Measurements from ENCODE around the gene TEX44.
"Not testable (repeated sequence)": the region's sequence is repeated elsewhere in the genome, so short reads cannot be mapped to it uniquely, and the experiment has no call there.

The TEX44 gene

GRCh38 chr2:231573698-231574421 is 18.8 kb upstream of the TEX44 start:
- no peak overlapping the region for H3K4me3 ChIP-seq (ENCODE audit: low read depth, low read length)
- no peak for TF ChIP-seq CTCF (IDR thresholded peaks at IDR 0.05; ENCODE audit: borderline replicate concordance, insufficient read depth, low read depth, low read length)

GRCh38 chr2:231575612-231576256 is 16.9 kb upstream of the TEX44 start:
- no peak for TF ChIP-seq CTCF (IDR thresholded peaks at IDR 0.05; ENCODE audit: borderline replicate concordance, insufficient read depth, low read depth, low read length)
- H3K4me3 ChIP-seq (ENCODE audit: low read depth, low read length): no peak overlapping the region

- no peak for TF ChIP-seq CTCF (IDR thresholded peaks at IDR 0.05; ENCODE audit: borderline replicate concordance, insufficient read depth, low read depth, low read length)
- no peak overlapping the region for H3K4me3 ChIP-seq (ENCODE audit: low read depth, low read length)
These were observed 16.2 kb upstream of the TEX44 start for GRCh38 chr2:231576465-231576864.

- not testable (repeated sequence) for H3K4me3 ChIP-seq (ENCODE audit: low read depth, low read length)
These were observed 14.0 kb upstream of the TEX44 start for GRCh38 chr2:231578655-231579054.

GRCh38 chr2:231579560-231579959 is 13.1 kb upstream of the TEX44 start:
- H3K4me3 ChIP-seq (ENCODE audit: low read depth, low read length): no peak overlapping the region
- no peak for TF ChIP-seq CTCF (IDR thresholded peaks at IDR 0.05; ENCODE audit: borderline replicate concordance, insufficient read depth, low read depth, low read length)

- TF ChIP-seq CTCF (IDR thresholded peaks at IDR 0.05; ENCODE audit: borderline replicate concordance, insufficient read depth, low read depth, low read length): no peak
- H3K4me3 ChIP-seq (ENCODE audit: low read depth, low read length): no peak overlapping the region
These were observed 11.3 kb upstream of the TEX44 start for GRCh38 chr2:231581328-231581727.

- H3K4me3 ChIP-seq (ENCODE audit: low read depth, low read length): no peak overlapping the region
- TF ChIP-seq CTCF (IDR thresholded peaks at IDR 0.05; ENCODE audit: borderline replicate concordance, insufficient read depth, low read depth, low read length): no peak
These were observed 8.7 kb upstream of the TEX44 start for GRCh38 chr2:231583982-231584381.

- not testable (repeated sequence) for H3K4me3 ChIP-seq (ENCODE audit: low read depth, low read length)
These were observed 4.9 kb upstream of the TEX44 start for GRCh38 chr2:231587744-231588143.

Measured in GM12875 (cell line).